GM23338 (cell line): Measurements from ENCODE around the gene OR51B2. TPM values are rescaled to one million over a fixed set of nuclear protein-coding genes. Genes with fewer than 3 reads are reported as not detected.

Source experiments
- ATAC-seq: fragments of 200-7000 bp; cut with Tn5 transposase; 3 replicates; pipeline ENCODE4 v1.9.1; 2020
- DNase-seq: peaks from one replicate; pipeline ENCODE4 v3.0.0-alpha.2; 2015; ENCODE audit warnings: low spot score
- H2AFZ ChIP-seq: fragments of 200-600 bp; sonication (generic); 2 replicates; pipeline ENCODE4 v1.8.0; 2016; ENCODE audit warnings: antibody characterized with exemption, mild to moderate bottlenecking, moderate library complexity
- H3F3A ChIP-seq: fragments of 200-600 bp; sonication (generic); replicated peaks from 2 replicates; pipeline ENCODE4 v1.8.0; 2017; ENCODE audit warnings: antibody characterized with exemption, mixed run types, low read depth
- H3K27ac ChIP-seq: fragments of 200-600 bp; sonication (generic); 2 replicates; pipeline ENCODE4 v1.6.1; 2016; ENCODE audit warnings: low read depth
- H3K27me3 ChIP-seq: fragments of 200-600 bp; sonication (generic); 2 replicates; pipeline ENCODE4 v1.8.0; 2016; ENCODE audit warnings: mild to moderate bottlenecking, mixed run types, moderate library complexity; ENCODE audit not compliant: insufficient read depth
- H3K36me3 ChIP-seq: fragments of 200-600 bp; sonication (generic); 2 replicates; pipeline ENCODE4 v1.8.0; 2016; ENCODE audit warnings: mild to moderate bottlenecking; ENCODE audit not compliant: insufficient read depth
- H3K4me1 ChIP-seq: fragments of 200-600 bp; sonication (generic); 2 replicates; pipeline ENCODE4 v1.8.0; 2016; ENCODE audit warnings: mild to moderate bottlenecking, moderate library complexity; ENCODE audit not compliant: insufficient read depth
- H3K4me2 ChIP-seq: fragments of 200-600 bp; sonication (generic); 2 replicates; pipeline ENCODE4 v1.7.1; 2017; ENCODE audit warnings: mixed run types
- H3K4me3 ChIP-seq: fragments of 200-600 bp; sonication (generic); 2 replicates; pipeline ENCODE4 v1.6.1; 2016; ENCODE audit warnings: mixed run types
- H3K79me2 ChIP-seq: fragments of 200-600 bp; sonication (generic); replicated peaks from 2 replicates; pipeline ENCODE4 v1.8.0; 2017; ENCODE audit warnings: mild to moderate bottlenecking; ENCODE audit not compliant: insufficient read depth
- H3K9me2 ChIP-seq: fragments of 200-600 bp; sonication (generic); 2 replicates; pipeline ENCODE4 v1.8.0; 2017; ENCODE audit not compliant: insufficient read depth
- H4K20me1 ChIP-seq: fragments of 200-600 bp; sonication (generic); replicated peaks from 2 replicates; pipeline ENCODE4 v1.8.0; 2017; ENCODE audit warnings: mild to moderate bottlenecking; ENCODE audit not compliant: insufficient read depth
- H3K27ac Mint-ChIP-seq: 2 replicates; pipeline ENCODE4 v1.8.0; 2020; ENCODE audit warnings: inconsistent platforms, mild to moderate bottlenecking, moderate library complexity, mixed read lengths
- H3K27me3 Mint-ChIP-seq: 3 replicates; pipeline ENCODE4 v1.8.0; 2022; ENCODE audit warnings: low read depth, mild to moderate bottlenecking, moderate library complexity, mixed read lengths, inconsistent platforms; ENCODE audit not compliant: insufficient read depth, poor library complexity
- H3K36me3 Mint-ChIP-seq: 3 replicates; pipeline ENCODE4 v1.8.0; 2021; ENCODE audit warnings: low read depth, mild to moderate bottlenecking, inconsistent platforms, moderate library complexity, mixed read lengths
- H3K4me1 Mint-ChIP-seq: 3 replicates; pipeline ENCODE4 v1.8.0; 2020; ENCODE audit warnings: mild to moderate bottlenecking, inconsistent platforms, mixed read lengths
- H3K4me3 Mint-ChIP-seq: 3 replicates; pipeline ENCODE4 v1.8.0; 2021; ENCODE audit warnings: moderate library complexity, mild to moderate bottlenecking, inconsistent platforms, mixed read lengths
- H3K9me3 Mint-ChIP-seq: 3 replicates; pipeline ENCODE4 v1.8.0; 2020; ENCODE audit warnings: moderate library complexity, mild to moderate bottlenecking, inconsistent platforms, mixed read lengths
- CTCF ChIP-seq, 2 experiments: fragments of 200-600 bp in 1 of 2; sonication (generic) in 1 of 2; conservative IDR thresholded peaks; 2 replicates each; pipeline versions ENCODE4 v1.5.1 to v1.6.1; 2016 to 2017; ENCODE audit warnings: antibody characterized with exemption in 2 of 2, low read depth in 2 of 2, mild to moderate bottlenecking in 2 of 2, moderate library complexity in 1 of 2
- ETS1 ChIP-seq: IDR thresholded peaks from 2 replicates; pipeline ENCODE4 v1.6.1; 2016; ENCODE audit warnings: antibody characterized with exemption
- EZH2 ChIP-seq: fragments of 200-600 bp; sonication (generic); IDR thresholded peaks from one replicate; pipeline ENCODE4 v1.8.0; 2017; ENCODE audit warnings: antibody characterized with exemption, mild to moderate bottlenecking, low read depth; ENCODE audit not compliant: unreplicated experiment
- EZH2phosphoT487 ChIP-seq: fragments of 200-600 bp; sonication (generic); IDR thresholded peaks from one replicate; pipeline ENCODE4 v1.8.1; 2018; ENCODE audit warnings: antibody characterized with exemption; ENCODE audit not compliant: unreplicated experiment
- JUNB ChIP-seq: IDR thresholded peaks from one replicate; pipeline ENCODE4 v1.6.1; 2016; ENCODE audit warnings: antibody characterized with exemption; ENCODE audit not compliant: unreplicated experiment
- NANOG ChIP-seq: IDR thresholded peaks from 2 replicates; pipeline ENCODE4 v1.6.1; 2016; ENCODE audit warnings: antibody characterized with exemption, borderline replicate concordance
- POLR2AphosphoS5 ChIP-seq: IDR thresholded peaks from 2 replicates; pipeline ENCODE4 v1.6.1; 2016; ENCODE audit warnings: antibody characterized with exemption, low read depth
- REST ChIP-seq: IDR thresholded peaks from one replicate; pipeline ENCODE4 v1.6.1; 2018; ENCODE audit warnings: antibody characterized with exemption; ENCODE audit not compliant: unreplicated experiment
- STAT1 ChIP-seq: IDR thresholded peaks from one replicate; pipeline ENCODE4 v1.6.1; 2016; ENCODE audit warnings: antibody characterized with exemption; ENCODE audit not compliant: unreplicated experiment
- ZNF114 ChIP-seq: fragments of 250-450 bp; sonication (Bioruptor Pico); IDR thresholded peaks from 2 replicates; pipeline ENCODE4 v1.5.0; 2020; ENCODE audit warnings: mild to moderate bottlenecking, moderate library complexity
- ZNF331 ChIP-seq: fragments of 250-450 bp; sonication (Bioruptor Pico); IDR thresholded peaks from 2 replicates; pipeline ENCODE4 v1.5.0; 2020; ENCODE audit warnings: low read depth, mild to moderate bottlenecking, moderate library complexity
- polyA plus RNA-seq: library from polyadenylated mRNA; unstranded; fragments of >200 nt; fragmentation: Nextera tagmentation; extraction: Ambion mirVana; gene quantifications from 2 replicates; pipeline ENCODE4 v1.2.1, GENCODE V29; 2016
- total RNA-seq: library from RNA; depleted of rRNA; stranded (reverse); fragments of >200 nt; shearing (Covaris generic); gene quantifications from 2 replicates; pipeline ENCODE4 v1.2.3, GENCODE V29; 2014

Gene OR51B2
- total and polyA plus RNA-seq, 2 experiments from 2014 or later: not detected

- TF ChIP-seq EZH2 (no peak), ZNF114 (CRISPR knock-in tag) (no peak), POLR2AphosphoS5 (no peak), ZNF331 (CRISPR knock-in tag) (no peak), CTCF (conservative IDR thresholded peaks at IDR 0.05; ENCODE audit: low read depth in 2 of 2) (no peak), JUNB (no peak), STAT1 (no peak), ETS1 (no peak), REST (no peak), NANOG (no peak), EZH2phosphoT487 (no peak)
- Histone ChIP-seq H3K36me3 (no peaks in the 10 kb centered on the region), H3F3A (no peaks in the 10 kb centered on the region), H3K4me2 (no peak overlapping the region), H3K4me3 (no peak overlapping the region), H4K20me1 (no peaks in the 10 kb centered on the region), H3K4me1 (no peaks in the 10 kb centered on the region), H2AFZ (no peak overlapping the region), H3K9me2 (peaks cover 8% of the 10 kb centered on the region; the same call in 1 of the 2 replicates), H3K27me3 (no peaks in the 10 kb centered on the region), H3K27ac (no peak overlapping the region), H3K79me2 (no peaks in the 10 kb centered on the region)
- Mint-ChIP-seq H3K9me3 (no peaks in the 10 kb centered on the region), H3K27me3 (peaks cover 1% of the 10 kb centered on the region), H3K4me1 (peaks cover 5% of the 10 kb centered on the region), H3K27ac (no peak overlapping the region), H3K4me3 (no peak overlapping the region), H3K36me3 (no peaks in the 10 kb centered on the region)
- no peak for ATAC-seq
- no peak for DNase-seq
Observed at GRCh38 chr11:5282628-5283027, 41.5 kb downstream of the OR51B2 start.
